Fibroblast of the aortic adventitia (primary cell): ENCODE measurements around the gene USP6NL. TPM values are rescaled to one million over a fixed set of nuclear protein-coding genes. Genes with fewer than 3 reads are reported as not detected.

Experiments used
- DNase-seq: peaks from one replicate; pipeline ENCODE4 v3.0.0-alpha.2; 2010; ENCODE audit warnings: low read depth
- H3K4me3 ChIP-seq: 2 replicates; pipeline ENCODE4 v1.5.1; 2011; ENCODE audit warnings: low read depth, mild to moderate bottlenecking, control low read depth, low read length, moderate library complexity
- total RNA-seq: library from RNA; depleted of rRNA; stranded (reverse); fragments of >200 nt; gene quantifications from 2 replicates; pipeline ENCODE4 v1.2.3, GENCODE V29; 2012; ENCODE audit warnings: low replicate concordance
- TF ChIP-seq, protein P1 (sequence below): IDR thresholded peaks from 2 replicates; pipeline ENCODE4 v1.5.1; 2011; ENCODE audit warnings: mild to moderate bottlenecking, low read length, control low read depth, inconsistent platforms; ENCODE audit not compliant: insufficient read depth

USP6NL gene
- total RNA-seq, 1 donor, result 15.2 TPM

DNA sequence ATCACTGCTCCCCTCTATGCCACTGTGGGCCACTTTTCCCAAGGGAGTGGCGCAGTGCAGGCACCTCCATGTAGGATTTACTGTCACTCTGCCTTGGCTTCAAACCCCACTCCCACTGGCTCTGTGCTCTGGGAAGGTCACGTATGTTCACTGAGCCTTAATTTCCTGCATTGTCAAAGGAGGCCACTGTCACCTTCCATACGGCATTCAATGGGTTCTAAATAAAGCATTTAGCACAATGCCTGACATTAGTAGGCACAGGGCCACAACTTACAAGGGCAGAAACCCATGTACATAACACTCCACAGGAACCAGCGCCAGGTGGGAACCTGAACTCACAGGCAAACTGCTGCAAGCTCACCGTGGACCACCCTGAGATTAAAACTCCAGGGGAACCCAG lies 196.4 kb downstream of the USP6NL start:
- no peak overlapping the region for H3K4me3 ChIP-seq
- TF ChIP-seq, protein P1, sequence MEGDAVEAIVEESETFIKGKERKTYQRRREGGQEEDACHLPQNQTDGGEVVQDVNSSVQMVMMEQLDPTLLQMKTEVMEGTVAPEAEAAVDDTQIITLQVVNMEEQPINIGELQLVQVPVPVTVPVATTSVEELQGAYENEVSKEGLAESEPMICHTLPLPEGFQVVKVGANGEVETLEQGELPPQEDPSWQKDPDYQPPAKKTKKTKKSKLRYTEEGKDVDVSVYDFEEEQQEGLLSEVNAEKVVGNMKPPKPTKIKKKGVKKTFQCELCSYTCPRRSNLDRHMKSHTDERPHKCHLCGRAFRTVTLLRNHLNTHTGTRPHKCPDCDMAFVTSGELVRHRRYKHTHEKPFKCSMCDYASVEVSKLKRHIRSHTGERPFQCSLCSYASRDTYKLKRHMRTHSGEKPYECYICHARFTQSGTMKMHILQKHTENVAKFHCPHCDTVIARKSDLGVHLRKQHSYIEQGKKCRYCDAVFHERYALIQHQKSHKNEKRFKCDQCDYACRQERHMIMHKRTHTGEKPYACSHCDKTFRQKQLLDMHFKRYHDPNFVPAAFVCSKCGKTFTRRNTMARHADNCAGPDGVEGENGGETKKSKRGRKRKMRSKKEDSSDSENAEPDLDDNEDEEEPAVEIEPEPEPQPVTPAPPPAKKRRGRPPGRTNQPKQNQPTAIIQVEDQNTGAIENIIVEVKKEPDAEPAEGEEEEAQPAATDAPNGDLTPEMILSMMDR, result no peak
- no peak for DNase-seq

DNA sequence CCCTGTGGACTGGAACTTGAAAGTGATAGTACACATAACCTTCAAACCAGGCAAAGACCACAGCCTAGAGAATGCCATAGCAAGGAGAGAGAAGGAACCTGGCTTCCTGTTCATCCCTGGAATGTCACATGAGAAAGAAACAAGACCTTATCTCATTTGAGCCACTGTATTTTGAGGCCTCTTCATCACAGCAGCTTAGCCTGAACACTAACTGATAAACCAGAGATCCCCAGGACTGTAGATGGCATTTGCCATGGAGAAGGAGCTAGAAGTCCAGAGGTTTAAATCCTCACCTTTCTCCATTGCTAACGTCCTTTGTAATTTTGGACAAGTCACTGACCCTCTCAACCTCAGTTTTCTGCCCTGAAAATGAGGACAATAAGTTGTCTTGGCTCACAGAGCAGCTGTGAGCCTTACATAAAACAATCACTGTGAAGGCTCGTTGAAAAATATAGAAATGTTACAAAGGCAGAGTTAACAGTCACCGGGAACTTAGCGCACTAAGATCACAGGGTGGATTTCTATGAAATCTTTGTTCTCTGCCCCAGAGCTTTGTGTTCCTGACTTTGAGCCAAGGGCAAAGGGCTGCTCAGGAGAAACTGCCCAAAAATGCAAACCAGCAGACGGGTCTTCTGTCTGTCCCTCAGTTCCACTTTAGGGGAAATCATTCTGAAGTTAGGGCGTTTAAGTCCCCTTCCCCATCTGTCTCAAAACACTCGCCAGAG lies 197.0 kb downstream of the USP6NL start:
- DNase-seq, result no peak
- TF ChIP-seq, protein P1, result no peak
- H3K4me3 ChIP-seq, result no peak overlapping the region

DNA sequence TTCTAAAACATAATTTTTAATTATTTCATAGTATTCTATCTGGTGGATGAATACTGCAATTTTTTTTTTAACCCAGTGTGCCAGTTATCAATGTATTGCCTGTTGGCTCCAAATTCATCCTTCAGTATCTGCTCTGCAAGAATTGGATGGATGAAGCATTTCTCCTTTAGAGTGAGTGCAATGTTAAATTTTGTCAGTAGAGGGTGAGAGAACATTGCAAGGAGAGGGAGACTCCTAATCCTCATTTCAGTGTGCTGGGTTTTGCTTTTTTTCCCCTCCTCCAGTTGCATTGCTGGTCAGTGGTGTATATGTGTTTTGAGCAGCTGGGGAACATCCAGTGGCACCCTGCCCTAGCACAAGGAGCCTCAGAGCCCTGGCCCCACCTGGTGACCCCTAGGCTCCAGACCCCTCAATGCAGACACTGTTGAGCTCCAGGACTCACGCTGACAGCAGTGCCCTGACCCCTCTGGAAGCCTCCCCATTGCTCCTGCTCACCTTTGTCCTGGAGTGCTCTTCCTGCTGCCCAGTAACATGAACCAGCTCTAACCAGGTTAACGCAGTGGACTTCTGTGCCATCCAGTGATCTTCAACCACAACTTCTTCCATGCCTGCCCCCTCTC lies 199.4 kb downstream of the USP6NL start:
- no peak for DNase-seq
- TF ChIP-seq, protein P1, result peak; percentile 7
- no peak overlapping the region for H3K4me3 ChIP-seq

DNA sequence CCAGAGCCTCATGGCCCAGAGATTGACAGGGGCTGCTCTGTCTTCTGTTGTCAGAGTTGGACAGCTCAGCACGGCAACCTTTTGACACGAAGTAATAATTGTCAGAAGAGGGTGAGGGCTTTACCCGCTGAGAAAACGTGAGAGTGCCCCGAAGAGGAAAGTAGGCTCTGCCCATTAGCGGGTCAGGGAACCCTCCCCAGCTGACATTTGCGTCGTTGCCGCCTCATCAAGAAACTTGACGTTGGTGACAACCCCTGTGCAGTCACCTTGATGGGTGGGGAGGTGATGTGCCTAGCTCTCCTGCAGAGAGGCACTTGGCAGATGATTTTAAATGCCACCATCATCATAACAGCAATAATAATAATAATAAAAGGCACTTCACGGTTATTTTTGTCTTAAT lies 202.1 kb downstream of the USP6NL start:
- TF ChIP-seq, protein P1, result no peak
- no peak for DNase-seq
- H3K4me3 ChIP-seq, result no peak overlapping the region

DNA sequence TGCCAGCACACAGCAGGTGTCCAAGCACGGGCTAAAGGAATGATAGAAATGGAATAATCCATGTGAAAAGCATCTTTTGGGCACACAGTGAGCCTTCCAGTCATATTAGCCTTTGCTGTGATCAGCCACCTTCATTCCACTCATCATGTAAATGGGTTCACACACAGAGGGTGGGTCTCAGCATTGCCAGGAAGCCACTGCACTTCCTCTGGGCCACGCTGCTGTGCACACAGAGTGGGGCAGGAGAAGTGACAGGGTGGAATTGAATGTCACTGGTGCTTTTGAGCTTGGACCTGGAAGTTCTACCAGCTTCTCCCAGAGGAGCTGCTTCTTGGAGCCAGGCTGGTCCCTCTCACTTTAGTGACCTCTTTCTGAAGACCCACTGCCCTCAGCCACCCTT lies 203.5 kb downstream of the USP6NL start:
- no peak for DNase-seq
- TF ChIP-seq, protein P1, result no peak
- no peak overlapping the region for H3K4me3 ChIP-seq

DNA sequence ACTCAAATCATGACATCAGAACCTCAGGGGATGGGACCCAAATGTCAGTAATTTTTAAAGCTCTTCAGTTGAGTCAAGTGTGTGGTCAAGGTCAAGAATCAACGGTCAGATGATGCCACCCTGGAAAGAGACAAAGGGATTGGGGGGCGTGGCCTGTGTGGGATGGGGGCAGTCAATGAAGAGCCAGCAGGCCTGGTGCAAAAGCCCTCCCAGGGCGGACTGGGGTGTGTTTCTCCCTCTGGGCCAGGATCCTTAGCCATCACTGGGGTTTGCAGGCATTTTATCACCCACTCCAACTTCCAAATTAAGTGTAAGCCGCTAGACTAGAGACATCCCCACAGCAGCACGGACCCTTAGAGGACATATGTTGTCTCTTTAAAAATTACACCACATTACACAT lies 204.7 kb downstream of the USP6NL start:
- TF ChIP-seq, protein P1, result no peak
- H3K4me3 ChIP-seq, result no peak overlapping the region
- no peak for DNase-seq
